T-helper 1 cell treated with Interleukin-12 subunit alpha and Interleukin-12 subunit beta and Interleukin-4 antibody, amounts not matched to agents 30 ng/mL and 1 ng/mL, for 36 hours (primary cell): ENCODE data around the gene MFSD6L. TPM values are rescaled to one million over a fixed set of nuclear protein-coding genes. Genes with fewer than 3 reads are reported as not detected.

Source experiments
- total RNA-seq: library from RNA; stranded (reverse); gene quantifications from 2 replicates; pipeline ENCODE4 v1.2.3, GENCODE V29; 2022

The MFSD6L gene
- total RNA-seq, 1 donor from 2014 or later = 0.39 TPM

Other genes with a start within 250 kb of the MFSD6L start
- gene MYH10, start 168.6 kb downstream of the MFSD6L start, total RNA-seq = 7.6 and 10.8 TPM in 2 replicates
- gene CCDC42, start 54.5 kb downstream of the MFSD6L start, total RNA-seq = 0.51 and 0.61 TPM in 2 replicates
- gene SPDYE4, start 40.8 kb downstream of the MFSD6L start, total RNA-seq = 0.22 TPM in 1 of 2 replicates, not detected in the other
- gene PIK3R6, start 68.3 kb upstream of the MFSD6L start, total RNA-seq = 4.2 and 4.3 TPM in 2 replicates
- 63.5 and 74.1 TPM in 2 replicates for gene PIK3R5, start 166.3 kb upstream of the MFSD6L start, total RNA-seq
- 0.10 TPM in 1 of 2 replicates, not detected in the other for gene NTN1, start 222.1 kb upstream of the MFSD6L start, total RNA-seq